GM23338 (cell line): ENCODE data around the gene FAM53A. TPM values are rescaled to one million over a fixed set of nuclear protein-coding genes. Genes with fewer than 3 reads are reported as not detected.

Experiments used
- ATAC-seq: fragments of 200-7000 bp; cut with Tn5 transposase; 3 replicates; pipeline ENCODE4 v1.9.1; 2020
- DNase-seq: peaks from one replicate; pipeline ENCODE4 v3.0.0-alpha.2; 2015; ENCODE audit warnings: low spot score
- H2AFZ ChIP-seq: fragments of 200-600 bp; sonication (generic); 2 replicates; pipeline ENCODE4 v1.8.0; 2016; ENCODE audit warnings: antibody characterized with exemption, mild to moderate bottlenecking, moderate library complexity
- H3F3A ChIP-seq: fragments of 200-600 bp; sonication (generic); replicated peaks from 2 replicates; pipeline ENCODE4 v1.8.0; 2017; ENCODE audit warnings: antibody characterized with exemption, mixed run types, low read depth
- H3K27ac ChIP-seq: fragments of 200-600 bp; sonication (generic); 2 replicates; pipeline ENCODE4 v1.6.1; 2016; ENCODE audit warnings: low read depth
- H3K27me3 ChIP-seq: fragments of 200-600 bp; sonication (generic); 2 replicates; pipeline ENCODE4 v1.8.0; 2016; ENCODE audit warnings: mild to moderate bottlenecking, mixed run types, moderate library complexity; ENCODE audit not compliant: insufficient read depth
- H3K36me3 ChIP-seq: fragments of 200-600 bp; sonication (generic); 2 replicates; pipeline ENCODE4 v1.8.0; 2016; ENCODE audit warnings: mild to moderate bottlenecking; ENCODE audit not compliant: insufficient read depth
- H3K4me1 ChIP-seq: fragments of 200-600 bp; sonication (generic); 2 replicates; pipeline ENCODE4 v1.8.0; 2016; ENCODE audit warnings: mild to moderate bottlenecking, moderate library complexity; ENCODE audit not compliant: insufficient read depth
- H3K4me2 ChIP-seq: fragments of 200-600 bp; sonication (generic); 2 replicates; pipeline ENCODE4 v1.7.1; 2017; ENCODE audit warnings: mixed run types
- H3K4me3 ChIP-seq: fragments of 200-600 bp; sonication (generic); 2 replicates; pipeline ENCODE4 v1.6.1; 2016; ENCODE audit warnings: mixed run types
- H3K79me2 ChIP-seq: fragments of 200-600 bp; sonication (generic); replicated peaks from 2 replicates; pipeline ENCODE4 v1.8.0; 2017; ENCODE audit warnings: mild to moderate bottlenecking; ENCODE audit not compliant: insufficient read depth
- H3K9me2 ChIP-seq: fragments of 200-600 bp; sonication (generic); 2 replicates; pipeline ENCODE4 v1.8.0; 2017; ENCODE audit not compliant: insufficient read depth
- H4K20me1 ChIP-seq: fragments of 200-600 bp; sonication (generic); replicated peaks from 2 replicates; pipeline ENCODE4 v1.8.0; 2017; ENCODE audit warnings: mild to moderate bottlenecking; ENCODE audit not compliant: insufficient read depth
- H3K27ac Mint-ChIP-seq: 2 replicates; pipeline ENCODE4 v1.8.0; 2020; ENCODE audit warnings: inconsistent platforms, mild to moderate bottlenecking, moderate library complexity, mixed read lengths
- H3K27me3 Mint-ChIP-seq: 3 replicates; pipeline ENCODE4 v1.8.0; 2022; ENCODE audit warnings: low read depth, mild to moderate bottlenecking, moderate library complexity, mixed read lengths, inconsistent platforms; ENCODE audit not compliant: insufficient read depth, poor library complexity
- H3K36me3 Mint-ChIP-seq: 3 replicates; pipeline ENCODE4 v1.8.0; 2021; ENCODE audit warnings: low read depth, mild to moderate bottlenecking, inconsistent platforms, moderate library complexity, mixed read lengths
- H3K4me1 Mint-ChIP-seq: 3 replicates; pipeline ENCODE4 v1.8.0; 2020; ENCODE audit warnings: mild to moderate bottlenecking, inconsistent platforms, mixed read lengths
- H3K4me3 Mint-ChIP-seq: 3 replicates; pipeline ENCODE4 v1.8.0; 2021; ENCODE audit warnings: moderate library complexity, mild to moderate bottlenecking, inconsistent platforms, mixed read lengths
- H3K9me3 Mint-ChIP-seq: 3 replicates; pipeline ENCODE4 v1.8.0; 2020; ENCODE audit warnings: moderate library complexity, mild to moderate bottlenecking, inconsistent platforms, mixed read lengths
- CREB1 ChIP-seq: fragments of 250-450 bp; sonication (Bioruptor Pico); IDR thresholded peaks from 2 replicates; pipeline ENCODE4 v1.5.0; 2020; ENCODE audit warnings: low read depth, mild to moderate bottlenecking, moderate library complexity
- CTCF ChIP-seq, 2 experiments: fragments of 200-600 bp in 1 of 2; sonication (generic) in 1 of 2; conservative IDR thresholded peaks; 2 replicates each; pipeline versions ENCODE4 v1.5.1 to v1.6.1; 2016 to 2017; ENCODE audit warnings: antibody characterized with exemption in 2 of 2, low read depth in 2 of 2, mild to moderate bottlenecking in 2 of 2, moderate library complexity in 1 of 2
- ETS1 ChIP-seq: IDR thresholded peaks from 2 replicates; pipeline ENCODE4 v1.6.1; 2016; ENCODE audit warnings: antibody characterized with exemption
- EZH2phosphoT487 ChIP-seq: fragments of 200-600 bp; sonication (generic); IDR thresholded peaks from one replicate; pipeline ENCODE4 v1.8.1; 2018; ENCODE audit warnings: antibody characterized with exemption; ENCODE audit not compliant: unreplicated experiment
- JUNB ChIP-seq: IDR thresholded peaks from one replicate; pipeline ENCODE4 v1.6.1; 2016; ENCODE audit warnings: antibody characterized with exemption; ENCODE audit not compliant: unreplicated experiment
- REST ChIP-seq: IDR thresholded peaks from one replicate; pipeline ENCODE4 v1.6.1; 2018; ENCODE audit warnings: antibody characterized with exemption; ENCODE audit not compliant: unreplicated experiment
- ZNF114 ChIP-seq: fragments of 250-450 bp; sonication (Bioruptor Pico); IDR thresholded peaks from 2 replicates; pipeline ENCODE4 v1.5.0; 2020; ENCODE audit warnings: mild to moderate bottlenecking, moderate library complexity
- ZNF331 ChIP-seq: fragments of 250-450 bp; sonication (Bioruptor Pico); IDR thresholded peaks from 2 replicates; pipeline ENCODE4 v1.5.0; 2020; ENCODE audit warnings: low read depth, mild to moderate bottlenecking, moderate library complexity
- ZNF462 ChIP-seq: fragments of 250-450 bp; sonication (Bioruptor Pico); IDR thresholded peaks from 2 replicates; pipeline ENCODE4 v1.5.0; 2020; ENCODE audit warnings: mild to moderate bottlenecking, moderate library complexity
- polyA plus RNA-seq: library from polyadenylated mRNA; unstranded; fragments of >200 nt; fragmentation: Nextera tagmentation; extraction: Ambion mirVana; gene quantifications from 2 replicates; pipeline ENCODE4 v1.2.1, GENCODE V29; 2016
- total RNA-seq: library from RNA; depleted of rRNA; stranded (reverse); fragments of >200 nt; shearing (Covaris generic); gene quantifications from 2 replicates; pipeline ENCODE4 v1.2.3, GENCODE V29; 2014

Gene FAM53A
- total and polyA plus RNA-seq, 2 experiments from 2014 or later, result 1.1 to 3.1 TPM

- Histone ChIP-seq H3K4me3 (no peak overlapping the region), H4K20me1 (no peaks in the 10 kb centered on the region), H3K9me2 (no peaks in the 10 kb centered on the region), H3K27ac (no peak overlapping the region), H3K4me1 (no peaks in the 10 kb centered on the region), H3K36me3 (no peaks in the 10 kb centered on the region), H3K27me3 (no peaks in the 10 kb centered on the region), H2AFZ (no peak overlapping the region), H3K79me2 (no peaks in the 10 kb centered on the region), H3K4me2 (no peak overlapping the region), H3F3A (no peaks in the 10 kb centered on the region)
- no peak overlapping the region for H3K27ac Mint-ChIP-seq
- peaks cover 12% of the 10 kb centered on the region for H3K27me3 Mint-ChIP-seq
- TF ChIP-seq CTCF (conservative IDR thresholded peaks at IDR 0.05; ENCODE audit: low read depth in 2 of 2) (no peak), CREB1 (CRISPR knock-in tag) (no peak), ETS1 (no peak), ZNF114 (CRISPR knock-in tag) (no peak), REST (no peak), JUNB (no peak), ZNF462 (CRISPR knock-in tag) (no peak), ZNF331 (no peak), EZH2phosphoT487 (no peak)
- no peaks in the 10 kb centered on the region for H3K4me1 Mint-ChIP-seq
- H3K9me3 Mint-ChIP-seq, result peaks cover 19% of the 10 kb centered on the region
- no peak overlapping the region for H3K4me3 Mint-ChIP-seq
- DNase-seq (no peak), ATAC-seq (no peak)
- H3K36me3 Mint-ChIP-seq, result peaks cover 7% of the 10 kb centered on the region; the same call in 2 of the 3 replicates
Measured at GRCh38 chr4:1626151-1626550, 58.0 kb downstream of the FAM53A start.
